Fibroblast of lung (primary cell): Measurements from ENCODE around the gene C10orf67. TPM values are rescaled to one million over a fixed set of nuclear protein-coding genes. Genes with fewer than 3 reads are reported as not detected.

Experiments
- DNase-seq, 2 donors: peaks; one replicate each; pipeline versions ENCODE4 v3.0.0 to v3.0.0-alpha.2; 2010; ENCODE audit warnings: low read depth in 2 of 2
- H2AFZ ChIP-seq: 2 replicates; pipeline ENCODE4 v1.5.1; 2012; ENCODE audit warnings: low read length, control low read depth, inconsistent platforms
- H3K27ac ChIP-seq: 2 replicates; pipeline ENCODE4 v1.5.1; 2011; ENCODE audit warnings: low read length, control low read depth; ENCODE audit not compliant: insufficient read depth
- H3K27me3 ChIP-seq: 2 replicates; pipeline ENCODE4 v1.5.1; 2011; ENCODE audit warnings: mild to moderate bottlenecking, low read length; ENCODE audit not compliant: control insufficient read depth, insufficient read depth
- H3K36me3 ChIP-seq: 2 replicates; pipeline ENCODE4 v1.5.1; 2011; ENCODE audit warnings: low read length; ENCODE audit not compliant: control insufficient read depth, insufficient read depth
- H3K4me1 ChIP-seq: 2 replicates; pipeline ENCODE4 v1.5.1; 2011; ENCODE audit warnings: low read length; ENCODE audit not compliant: control insufficient read depth, insufficient read depth; ENCODE audit errors: extremely low read depth
- H3K4me2 ChIP-seq: 2 replicates; pipeline ENCODE4 v1.5.1; 2011; ENCODE audit warnings: low read length, control low read depth; ENCODE audit not compliant: insufficient read depth; ENCODE audit errors: extremely low read depth
- H3K4me3 ChIP-seq, 4 experiments: fragments of 200-600 bp in 1 of 4; sonication (generic) in 1 of 4; replicated peaks in 1 of 4; 2 replicates each; pipeline ENCODE4 v1.5.1; 2011 to 2016; ENCODE audit warnings: low read length in 4 of 4, low read depth in 3 of 4, mild to moderate bottlenecking in 3 of 4, control low read depth in 2 of 4, inconsistent platforms in 1 of 4, mixed read lengths in 1 of 4; ENCODE audit not compliant: insufficient read depth in 1 of 4; ENCODE audit errors: control extremely low read depth in 1 of 4
- H3K79me2 ChIP-seq: 2 replicates; pipeline ENCODE4 v1.5.1; 2012; ENCODE audit warnings: mild to moderate bottlenecking, low read length, inconsistent platforms; ENCODE audit not compliant: control insufficient read depth, insufficient read depth
- H3K9ac ChIP-seq: 2 replicates; pipeline ENCODE4 v1.5.1; 2011; ENCODE audit warnings: mild to moderate bottlenecking, low read length, control low read depth; ENCODE audit not compliant: insufficient read depth
- H3K9me3 ChIP-seq: 2 replicates; pipeline ENCODE4 v1.5.1; 2012; ENCODE audit warnings: low read depth, low read length; ENCODE audit not compliant: control insufficient read depth, insufficient read depth
- H4K20me1 ChIP-seq: 2 replicates; pipeline ENCODE4 v1.5.1; 2011; ENCODE audit warnings: low read length; ENCODE audit not compliant: control insufficient read depth, insufficient read depth; ENCODE audit errors: extremely low read depth
- EZH2 ChIP-seq: IDR thresholded peaks from 2 replicates; pipeline ENCODE4 v1.5.1; 2012; ENCODE audit warnings: low read length, control low read depth, mild to moderate bottlenecking; ENCODE audit errors: missing control alignments
- polyA plus RNA-seq, 2 donors: library from polyadenylated mRNA; depleted of rRNA in 1 of 2; stranded (reverse) in 1 of 2; unstranded in 1 of 2; fragments of >200 nt; gene quantifications; 2 replicates each; pipeline ENCODE4 v1.2.1, GENCODE V29; 2011 to 2012; ENCODE audit warnings: missing spikeins in 1 of 2
- total RNA-seq: library from RNA; depleted of rRNA; stranded (reverse); fragments of >200 nt; gene quantifications from 2 replicates; pipeline ENCODE4 v1.2.1, GENCODE V29; 2014
- TF ChIP-seq, protein P1 (sequence below), 2 donors: IDR thresholded peaks in 1 of 2; conservative IDR thresholded peaks in 1 of 2; 1 replicate in 1 of 2; 2 replicates in 1 of 2; pipeline ENCODE4 v1.5.1; 2011 to 2012; ENCODE audit warnings: low read length in 2 of 2, control low read depth in 1 of 2, inconsistent platforms in 1 of 2, low read depth in 1 of 2, mild to moderate bottlenecking in 1 of 2

The C10orf67 gene
- total and polyA plus RNA-seq, 2 donors (not counting 1 experiment from before 2014, with no cell fraction given) = under 0.01 to 0.16 TPM

- no peak overlapping the region for H3K27ac ChIP-seq
- H3K79me2 ChIP-seq = no peaks in the 10 kb centered on the region
- H3K36me3 ChIP-seq = no peaks in the 10 kb centered on the region
- H3K27me3 ChIP-seq = no peaks in the 10 kb centered on the region
- no peak for DNase-seq
- H3K4me2 ChIP-seq = no peak overlapping the region
- no peaks in the 10 kb centered on the region for H4K20me1 ChIP-seq
- no peak overlapping the region for H3K4me3 ChIP-seq
- H3K4me1 ChIP-seq = no peaks in the 10 kb centered on the region
- H3K9me3 ChIP-seq = no peaks in the 10 kb centered on the region
- no peak overlapping the region for H3K9ac ChIP-seq
- TF ChIP-seq, protein P1, sequence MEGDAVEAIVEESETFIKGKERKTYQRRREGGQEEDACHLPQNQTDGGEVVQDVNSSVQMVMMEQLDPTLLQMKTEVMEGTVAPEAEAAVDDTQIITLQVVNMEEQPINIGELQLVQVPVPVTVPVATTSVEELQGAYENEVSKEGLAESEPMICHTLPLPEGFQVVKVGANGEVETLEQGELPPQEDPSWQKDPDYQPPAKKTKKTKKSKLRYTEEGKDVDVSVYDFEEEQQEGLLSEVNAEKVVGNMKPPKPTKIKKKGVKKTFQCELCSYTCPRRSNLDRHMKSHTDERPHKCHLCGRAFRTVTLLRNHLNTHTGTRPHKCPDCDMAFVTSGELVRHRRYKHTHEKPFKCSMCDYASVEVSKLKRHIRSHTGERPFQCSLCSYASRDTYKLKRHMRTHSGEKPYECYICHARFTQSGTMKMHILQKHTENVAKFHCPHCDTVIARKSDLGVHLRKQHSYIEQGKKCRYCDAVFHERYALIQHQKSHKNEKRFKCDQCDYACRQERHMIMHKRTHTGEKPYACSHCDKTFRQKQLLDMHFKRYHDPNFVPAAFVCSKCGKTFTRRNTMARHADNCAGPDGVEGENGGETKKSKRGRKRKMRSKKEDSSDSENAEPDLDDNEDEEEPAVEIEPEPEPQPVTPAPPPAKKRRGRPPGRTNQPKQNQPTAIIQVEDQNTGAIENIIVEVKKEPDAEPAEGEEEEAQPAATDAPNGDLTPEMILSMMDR (conservative IDR thresholded peaks at IDR 0.05 in 1 of 2, IDR thresholded peaks at IDR 0.05 in 1 of 2; ENCODE audit: low read depth in 1 of 2, low read length in 2 of 2) = no peak
- TF ChIP-seq EZH2 = no peak
- no peak overlapping the region for H2AFZ ChIP-seq
Measured at GRCh38 chr10:23364378-23364777, 19.8 kb upstream of the C10orf67 start.

DNA sequence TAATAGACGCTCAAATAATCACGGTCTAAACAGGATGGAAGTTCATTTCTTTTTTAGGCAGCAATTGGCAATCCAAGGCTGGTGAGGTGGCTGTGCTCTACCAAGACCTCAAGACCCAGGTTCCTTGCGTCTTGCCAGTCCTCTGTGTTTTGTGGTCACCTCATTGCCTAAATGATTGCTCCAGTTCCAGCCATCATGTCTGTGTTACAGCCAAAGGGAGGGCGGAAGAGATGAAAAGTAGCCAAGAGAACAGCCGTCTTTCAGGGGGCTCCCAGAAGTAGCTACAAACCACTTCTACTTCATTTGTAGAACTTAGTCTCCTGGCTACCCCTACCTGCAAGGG is 19.2 kb upstream of the C10orf67 start:
- Histone ChIP-seq H3K4me2 (no peak overlapping the region), H3K4me1 (no peaks in the 10 kb centered on the region), H3K9me3 (no peaks in the 10 kb centered on the region), H4K20me1 (no peaks in the 10 kb centered on the region), H3K27me3 (no peaks in the 10 kb centered on the region), H3K4me3 (no peak overlapping the region), H3K9ac (no peak overlapping the region), H3K27ac (no peak overlapping the region), H2AFZ (no peak overlapping the region), H3K36me3 (no peaks in the 10 kb centered on the region), H3K79me2 (no peaks in the 10 kb centered on the region)
- TF ChIP-seq, protein P1 (conservative IDR thresholded peaks at IDR 0.05 in 1 of 2, IDR thresholded peaks at IDR 0.05 in 1 of 2; ENCODE audit: low read depth in 1 of 2, low read length in 2 of 2) = no peak
- TF ChIP-seq EZH2 = no peak
- DNase-seq = no peak

GRCh38 chr10:23362879-23363792 is 18.5 kb upstream of the C10orf67 start:
- no peak for TF ChIP-seq EZH2
- TF ChIP-seq, protein P1 (conservative IDR thresholded peaks at IDR 0.05 in 1 of 2, IDR thresholded peaks at IDR 0.05 in 1 of 2; ENCODE audit: low read depth in 1 of 2, low read length in 2 of 2) = no peak
- H3K27me3 ChIP-seq = no peaks in the 10 kb centered on the region
- no peaks in the 10 kb centered on the region for H3K36me3 ChIP-seq
- H3K9ac ChIP-seq = no peak overlapping the region
- no peaks in the 10 kb centered on the region for H3K79me2 ChIP-seq
- H3K4me2 ChIP-seq = no peak overlapping the region
- H3K27ac ChIP-seq = no peak overlapping the region
- no peaks in the 10 kb centered on the region for H4K20me1 ChIP-seq
- no peaks in the 10 kb centered on the region for H3K4me1 ChIP-seq
- no peak overlapping the region for H3K4me3 ChIP-seq
- H3K9me3 ChIP-seq = no peaks in the 10 kb centered on the region
- DNase-seq = no peak
- H2AFZ ChIP-seq = no peak overlapping the region
